Neural cell (in vitro differentiated cells): ENCODE results near the gene LDLRAD3. TPM values are rescaled to one million over a fixed set of nuclear protein-coding genes. Genes with fewer than 3 reads are reported as not detected.
"Not testable (repeated sequence)": the region's sequence is repeated elsewhere in the genome, so short reads cannot be mapped to it uniquely, and the experiment has no call there.

ENCODE experiments used
- H2AFZ ChIP-seq: fragments of 200-600, 300-800 bp; sonication (generic), shearing (Covaris generic); 2 replicates; pipeline ENCODE4 v1.6.0; 2014; ENCODE audit warnings: low read depth, mild to moderate bottlenecking, antibody characterized with exemption, low read length, moderate library complexity
- H3F3A ChIP-seq: fragments of 200-600 bp; shearing (Covaris generic); 2 replicates; pipeline ENCODE4 v1.6.1; 2016; ENCODE audit warnings: mild to moderate bottlenecking, moderate library complexity, mixed read lengths, antibody characterized with exemption, low read length; ENCODE audit not compliant: insufficient read depth, poor library complexity, severe bottlenecking
- H3K27ac ChIP-seq: fragments of 200-600, 300-800 bp; sonication (generic), shearing (Covaris generic); 2 replicates; pipeline ENCODE4 v1.5.1; 2014; ENCODE audit warnings: mild to moderate bottlenecking, low read length, moderate library complexity
- H3K27me3 ChIP-seq: fragments of 300-800, 200-600 bp; sonication (generic), shearing (Covaris generic); 2 replicates; pipeline ENCODE4 v1.6.0; 2014; ENCODE audit warnings: mild to moderate bottlenecking, low read depth, low read length, moderate library complexity; ENCODE audit not compliant: insufficient read depth
- H3K36me3 ChIP-seq: fragments of 300-800, 200-600 bp; sonication (generic), shearing (Covaris generic); 2 replicates; pipeline ENCODE4 v1.5.1; 2014; ENCODE audit warnings: mild to moderate bottlenecking, antibody characterized with exemption, low read length, moderate library complexity; ENCODE audit not compliant: insufficient read depth
- H3K4me2 ChIP-seq: fragments of 300-800, 200-600 bp; sonication (generic), shearing (Covaris generic); 2 replicates; pipeline ENCODE4 v1.6.0; 2014; ENCODE audit warnings: mild to moderate bottlenecking, low read length
- H3K4me3 ChIP-seq: fragments of 300-800, 200-600 bp; sonication (generic), shearing (Covaris generic); 2 replicates; pipeline ENCODE4 v1.5.1; 2014; ENCODE audit warnings: mild to moderate bottlenecking, low read length, moderate library complexity
- H3K79me2 ChIP-seq: fragments of 200-600 bp; shearing (Covaris generic); replicated peaks from 2 replicates; pipeline ENCODE4 v1.6.0; 2014; ENCODE audit warnings: mild to moderate bottlenecking, low read length, moderate library complexity; ENCODE audit not compliant: insufficient read depth
- H3K9ac ChIP-seq: fragments of 300-800, 200-600 bp; sonication (generic), shearing (Covaris generic); 2 replicates; pipeline ENCODE4 v1.6.1; 2016; ENCODE audit warnings: mild to moderate bottlenecking, low read length, mixed read lengths
- H3K9me2 ChIP-seq: fragments of 200-600 bp; shearing (Covaris generic); 2 replicates; pipeline ENCODE4 v1.6.1; 2016; ENCODE audit warnings: mild to moderate bottlenecking, low read length, mixed read lengths; ENCODE audit not compliant: insufficient read depth
- H3K9me3 ChIP-seq: fragments of 200-600, 300-800 bp; sonication (generic), shearing (Covaris generic); 2 replicates; pipeline ENCODE4 v1.6.1; 2016; ENCODE audit warnings: mild to moderate bottlenecking, mixed run types, low read length, moderate library complexity, mixed read lengths
- H4K20me1 ChIP-seq: fragments of 200-600 bp; shearing (Covaris generic); 2 replicates; pipeline ENCODE4 v1.6.1; 2016; ENCODE audit warnings: mild to moderate bottlenecking, mixed run types; ENCODE audit not compliant: insufficient read depth
- CTCF ChIP-seq: fragments of 450-650 bp; IDR thresholded peaks from 2 replicates; pipeline ENCODE4 v1.5.1; 2014; ENCODE audit warnings: antibody characterized with exemption, mild to moderate bottlenecking, moderate library complexity; ENCODE audit not compliant: poor library complexity, severe bottlenecking
- EP300 ChIP-seq: fragments of 450-650 bp; conservative IDR thresholded peaks from 2 replicates; pipeline ENCODE4 v1.6.1; 2014; ENCODE audit warnings: antibody characterized with exemption, mild to moderate bottlenecking, moderate library complexity; ENCODE audit not compliant: poor library complexity, severe bottlenecking
- EZH2 ChIP-seq: fragments of 200-600, 300-800 bp; shearing (Covaris generic), sonication (generic); IDR thresholded peaks from 2 replicates; pipeline ENCODE4 v1.6.1; 2014; ENCODE audit warnings: antibody characterized with exemption, low read length, borderline replicate concordance, mild to moderate bottlenecking; ENCODE audit not compliant: insufficient read depth, poor library complexity, severe bottlenecking
- MXI1 ChIP-seq: fragments of 450-650 bp; conservative IDR thresholded peaks from 2 replicates; pipeline ENCODE4 v1.6.1; 2014; ENCODE audit warnings: antibody characterized with exemption, mild to moderate bottlenecking; ENCODE audit not compliant: poor library complexity, severe bottlenecking
- POLR2AphosphoS5 ChIP-seq: IDR thresholded peaks from 2 replicates; pipeline ENCODE4 v1.6.1; 2012
- REST ChIP-seq: IDR thresholded peaks from 2 replicates; pipeline ENCODE4 v1.6.1; 2012; ENCODE audit warnings: borderline replicate concordance
- SMC3 ChIP-seq: fragments of 450-650 bp; conservative IDR thresholded peaks from 2 replicates; pipeline ENCODE4 v1.6.1; 2014; ENCODE audit warnings: antibody characterized with exemption, mild to moderate bottlenecking, moderate library complexity; ENCODE audit not compliant: poor library complexity
- TAF1 ChIP-seq: IDR thresholded peaks from 2 replicates; pipeline ENCODE4 v1.6.1; 2012; ENCODE audit warnings: low read depth
- polyA plus RNA-seq: library from polyadenylated mRNA; depleted of rRNA; stranded (reverse); fragments of >200 nt; gene quantifications from 2 replicates; pipeline ENCODE4 v1.2.3, GENCODE V29; 2014

LDLRAD3 gene
- polyA plus RNA-seq, 1 donor from 2014 or later = 3.5 TPM

GRCh38 chr11:35907648-35908431, 36.0 kb upstream of the LDLRAD3 start:
- no peak for TF ChIP-seq CTCF
- no peak for TF ChIP-seq POLR2AphosphoS5
- TF ChIP-seq REST = no peak
- no peak for TF ChIP-seq MXI1
- TF ChIP-seq SMC3 = no peak
- TF ChIP-seq EZH2 = no peak
- TF ChIP-seq EP300 = no peak
- TF ChIP-seq TAF1 = no peak
- no peak overlapping the region for H2AFZ ChIP-seq
- no peaks in the 10 kb centered on the region for H3K9me2 ChIP-seq
- H3K4me2 ChIP-seq = no peak overlapping the region
- no peaks in the 10 kb centered on the region for H3K9me3 ChIP-seq
- no peaks in the 10 kb centered on the region for H3K79me2 ChIP-seq
- H3K27me3 ChIP-seq = no peaks in the 10 kb centered on the region
- H3K27ac ChIP-seq = no peak overlapping the region
- H3K4me3 ChIP-seq = no peak overlapping the region
- H3K36me3 ChIP-seq = no peaks in the 10 kb centered on the region
- no peak overlapping the region for H3K9ac ChIP-seq
- H3F3A ChIP-seq = no peaks in the 10 kb centered on the region
- no peaks in the 10 kb centered on the region for H4K20me1 ChIP-seq

GRCh38 chr11:35908432-35908771, 35.5 kb upstream of the LDLRAD3 start:
- not testable (repeated sequence) for H3K36me3 ChIP-seq, H3K27ac ChIP-seq, H3F3A ChIP-seq, H3K4me3 ChIP-seq, H3K9ac ChIP-seq, H2AFZ ChIP-seq, H3K9me2 ChIP-seq, H3K27me3 ChIP-seq, H3K9me3 ChIP-seq, H4K20me1 ChIP-seq, H3K4me2 ChIP-seq, H3K79me2 ChIP-seq
